GM06990 (cell line): ENCODE data around the gene UBE2Q1.

ENCODE experiments used
- DNase-seq: peaks from one replicate; pipeline ENCODE4 v3.0.0-alpha.2; 2011; ENCODE audit not compliant: insufficient read length; ENCODE audit errors: extremely low read depth
- H3K27me3 ChIP-seq: replicated peaks from 2 replicates; pipeline ENCODE4 v1.6.0; 2011; ENCODE audit warnings: low read length; ENCODE audit not compliant: control insufficient read depth, insufficient read depth
- H3K36me3 ChIP-seq: 2 replicates; pipeline ENCODE4 v1.5.1; 2011; ENCODE audit warnings: low read length; ENCODE audit not compliant: control insufficient read depth, insufficient read depth
- H3K4me3 ChIP-seq: replicated peaks from 2 replicates; pipeline ENCODE4 v1.5.1; 2011; ENCODE audit warnings: low read depth, mild to moderate bottlenecking, control low read depth, low read length
- TF ChIP-seq, protein P1 (sequence below): IDR thresholded peaks from 2 replicates; pipeline ENCODE4 v1.5.1; 2011; ENCODE audit warnings: low read length, control low read depth, mild to moderate bottlenecking, inconsistent platforms; ENCODE audit not compliant: insufficient read depth, poor library complexity, severe bottlenecking

The UBE2Q1 gene

DNA sequence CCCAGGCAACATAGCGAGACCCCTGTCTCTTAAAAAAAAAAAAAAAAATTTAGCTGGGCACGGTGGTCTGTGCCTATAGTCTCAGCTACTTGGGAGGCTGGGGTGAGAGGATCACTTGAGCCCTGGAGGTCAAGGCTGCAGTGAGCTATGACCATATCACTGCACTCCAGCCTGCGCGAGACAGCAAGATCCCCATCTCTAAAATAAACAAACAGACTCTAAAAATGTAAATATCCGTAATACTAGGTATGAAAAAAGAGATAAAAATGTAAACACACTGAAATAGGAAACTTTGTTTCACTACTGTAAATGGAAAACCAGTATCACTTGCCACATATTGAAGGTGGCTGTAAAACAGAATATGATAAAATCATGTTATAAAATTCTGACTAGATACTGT lies 32.3 kb upstream of the UBE2Q1 start:
- Histone ChIP-seq H3K27me3 (no peaks in the 10 kb centered on the region), H3K4me3 (no peak overlapping the region), H3K36me3 (peaks cover 49% of the 10 kb centered on the region)
- DNase-seq = no peak
- TF ChIP-seq, protein P1, sequence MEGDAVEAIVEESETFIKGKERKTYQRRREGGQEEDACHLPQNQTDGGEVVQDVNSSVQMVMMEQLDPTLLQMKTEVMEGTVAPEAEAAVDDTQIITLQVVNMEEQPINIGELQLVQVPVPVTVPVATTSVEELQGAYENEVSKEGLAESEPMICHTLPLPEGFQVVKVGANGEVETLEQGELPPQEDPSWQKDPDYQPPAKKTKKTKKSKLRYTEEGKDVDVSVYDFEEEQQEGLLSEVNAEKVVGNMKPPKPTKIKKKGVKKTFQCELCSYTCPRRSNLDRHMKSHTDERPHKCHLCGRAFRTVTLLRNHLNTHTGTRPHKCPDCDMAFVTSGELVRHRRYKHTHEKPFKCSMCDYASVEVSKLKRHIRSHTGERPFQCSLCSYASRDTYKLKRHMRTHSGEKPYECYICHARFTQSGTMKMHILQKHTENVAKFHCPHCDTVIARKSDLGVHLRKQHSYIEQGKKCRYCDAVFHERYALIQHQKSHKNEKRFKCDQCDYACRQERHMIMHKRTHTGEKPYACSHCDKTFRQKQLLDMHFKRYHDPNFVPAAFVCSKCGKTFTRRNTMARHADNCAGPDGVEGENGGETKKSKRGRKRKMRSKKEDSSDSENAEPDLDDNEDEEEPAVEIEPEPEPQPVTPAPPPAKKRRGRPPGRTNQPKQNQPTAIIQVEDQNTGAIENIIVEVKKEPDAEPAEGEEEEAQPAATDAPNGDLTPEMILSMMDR = no peak

DNA sequence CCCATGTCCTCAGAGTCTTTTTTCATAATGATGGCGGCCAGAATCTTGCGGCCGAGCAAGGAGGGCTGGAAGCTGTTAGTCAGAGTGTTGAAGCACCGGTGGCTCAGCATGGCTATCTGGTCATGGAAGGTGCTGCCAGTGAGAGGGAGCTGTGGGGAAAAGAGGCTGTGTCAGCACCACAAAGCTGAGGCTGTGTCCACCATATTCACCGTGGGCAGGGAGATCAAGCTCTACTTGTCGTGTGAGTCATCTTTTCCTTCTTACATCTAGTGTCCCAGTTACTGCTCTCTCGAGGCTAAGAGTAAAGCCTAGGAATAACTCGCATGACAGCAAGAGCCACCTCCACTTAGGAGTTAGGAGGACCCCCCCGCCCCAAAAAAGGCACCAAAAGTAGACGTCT lies 31.3 kb upstream of the UBE2Q1 start:
- TF ChIP-seq, protein P1 = no peak
- H3K36me3 ChIP-seq = peaks cover 49% of the 10 kb centered on the region
- no peaks in the 10 kb centered on the region for H3K27me3 ChIP-seq

DNA sequence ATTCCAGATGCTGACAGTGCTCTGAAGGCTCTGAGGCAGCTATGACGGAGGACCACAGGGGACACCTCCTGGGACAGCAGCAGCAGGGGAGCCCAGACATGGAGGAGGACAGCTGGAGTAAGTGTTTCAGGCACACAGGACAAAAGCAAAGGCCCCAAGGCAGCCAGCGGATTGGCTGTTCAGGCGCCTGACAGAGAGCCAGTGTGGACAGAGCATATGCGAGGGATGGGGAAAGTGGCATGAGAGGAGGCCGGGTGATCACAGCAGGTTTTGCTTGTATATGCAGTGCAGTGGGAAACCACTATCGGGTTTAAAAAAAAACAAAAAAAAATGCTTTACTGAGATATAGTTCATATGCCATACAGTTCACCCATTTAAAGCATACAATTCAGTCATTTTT lies 28.2 kb upstream of the UBE2Q1 start:
- TF ChIP-seq, protein P1 = no peak
- DNase-seq = no peak
- H3K4me3 ChIP-seq = no peak overlapping the region
- peaks cover 57% of the 10 kb centered on the region for H3K36me3 ChIP-seq
- no peaks in the 10 kb centered on the region for H3K27me3 ChIP-seq

More for the DNA sequence above, 31.3 kb upstream of the UBE2Q1 start:
- no peak overlapping the region for H3K4me3 ChIP-seq
- DNase-seq = no peak

DNA sequence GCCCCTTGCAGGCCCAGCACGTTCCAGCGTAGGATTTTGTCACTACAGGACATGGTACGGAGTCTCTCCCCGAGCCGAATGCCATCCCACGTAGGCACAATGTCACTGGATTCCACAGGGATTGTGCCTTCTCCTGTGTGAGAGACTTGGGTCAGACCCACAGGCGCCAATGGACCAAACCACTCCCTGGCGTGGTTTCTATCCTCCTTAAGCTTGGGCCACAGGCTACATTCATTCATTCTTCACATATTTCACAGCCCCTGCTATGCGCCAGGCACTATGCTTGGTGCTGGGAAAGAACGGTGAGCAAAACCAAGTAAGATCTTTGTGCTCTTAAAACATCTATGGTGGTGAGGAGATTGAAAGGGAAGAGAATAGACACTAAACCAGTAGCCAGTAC lies 27.8 kb upstream of the UBE2Q1 start:
- Histone ChIP-seq H3K36me3 (peaks cover 58% of the 10 kb centered on the region), H3K4me3 (no peak overlapping the region), H3K27me3 (no peaks in the 10 kb centered on the region)
- no peak for DNase-seq
- TF ChIP-seq, protein P1 = no peak

- TF ChIP-seq, protein P1 = no peak
- Histone ChIP-seq H3K27me3 (no peaks in the 10 kb centered on the region), H3K4me3 (no peak overlapping the region), H3K36me3 (peaks cover 56% of the 10 kb centered on the region)
- DNase-seq = no peak
These were observed 26.0 kb upstream of the UBE2Q1 start for GRCh38 chr1:154584267-154584994.

DNA sequence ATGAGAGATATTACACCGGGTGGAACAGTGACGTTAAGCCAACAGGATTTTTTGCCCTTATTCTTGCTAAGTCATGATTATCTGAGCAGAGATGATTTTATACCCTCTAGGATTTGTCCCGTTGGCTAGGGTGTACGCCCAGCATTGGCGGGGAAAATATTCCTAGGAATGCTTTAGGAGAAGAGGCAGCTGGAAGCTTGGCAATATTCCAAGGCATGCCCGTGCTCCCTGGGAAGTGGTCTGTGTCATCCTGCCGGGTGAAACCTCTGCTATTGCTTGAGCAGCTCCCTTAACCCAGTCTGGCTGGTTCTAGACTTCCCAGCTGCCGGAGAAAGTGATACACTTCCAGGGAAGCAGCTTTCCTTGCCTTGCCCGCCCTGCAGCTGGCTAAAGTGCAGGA lies 25.3 kb upstream of the UBE2Q1 start:
- no peaks in the 10 kb centered on the region for H3K27me3 ChIP-seq
- peaks cover 57% of the 10 kb centered on the region for H3K36me3 ChIP-seq
- no peak overlapping the region for H3K4me3 ChIP-seq
- no peak for DNase-seq
- TF ChIP-seq, protein P1 = no peak
